ENCODE results near the gene SRC.

Gene SRC

DNA sequence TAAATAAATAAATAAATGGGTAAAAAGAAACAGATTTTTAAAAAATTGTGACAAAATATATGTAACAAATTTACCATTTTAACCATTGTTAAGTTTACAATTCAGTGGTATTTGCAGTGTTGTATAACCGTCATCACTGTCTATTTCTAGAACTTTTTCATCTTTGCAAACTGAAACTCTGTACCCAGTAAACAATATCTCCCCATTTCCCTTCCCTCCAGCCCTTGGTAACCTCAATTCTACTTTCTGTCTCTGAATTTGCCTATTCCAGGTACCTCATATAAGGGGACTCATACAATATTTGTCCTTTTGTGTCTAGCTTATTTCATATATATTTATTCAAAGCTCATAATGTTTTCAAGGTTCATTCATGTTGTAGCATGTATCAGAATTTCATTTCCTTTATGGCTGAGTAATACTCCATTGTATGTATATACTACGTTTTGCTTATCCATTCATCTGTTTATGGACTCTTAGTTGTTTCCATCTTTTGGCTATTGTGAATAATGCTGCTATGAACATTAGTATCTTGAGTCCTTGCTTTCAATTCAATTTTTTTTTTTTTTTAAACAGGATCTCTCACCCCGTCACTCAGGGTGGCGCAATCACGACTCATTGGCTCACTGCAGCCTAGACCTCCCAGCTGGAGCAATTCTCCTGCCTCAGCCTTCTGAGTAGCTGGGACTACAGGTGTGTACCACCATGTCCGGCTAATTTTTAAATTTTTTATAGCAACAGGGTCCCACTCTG is 47.6 kb upstream of the SRC start:
- ATAC-seq: no peak
- no peak for TF ChIP-seq GLIS3 (CRISPR knock-in tag; IDR thresholded peaks at IDR 0.05)
- no peak for TF ChIP-seq ZC3H10 (CRISPR knock-in tag; IDR thresholded peaks at IDR 0.05)
- no peak for TF ChIP-seq POU6F1 (CRISPR knock-in tag; IDR thresholded peaks at IDR 0.05; ENCODE audit: borderline replicate concordance, low read depth)
- TF ChIP-seq ISL1 (CRISPR knock-in tag; IDR thresholded peaks at IDR 0.05): no peak
- TF ChIP-seq ESRRG (CRISPR knock-in tag; IDR thresholded peaks at IDR 0.05): no peak
- no peak for TF ChIP-seq RARB (CRISPR knock-in tag; IDR thresholded peaks at IDR 0.05)
- no peak for TF ChIP-seq ARNTL (CRISPR knock-in tag; IDR thresholded peaks at IDR 0.05; ENCODE audit: borderline replicate concordance, low read depth)
- TF ChIP-seq SNAI2 (CRISPR knock-in tag; IDR thresholded peaks at IDR 0.05): no peak

DNA sequence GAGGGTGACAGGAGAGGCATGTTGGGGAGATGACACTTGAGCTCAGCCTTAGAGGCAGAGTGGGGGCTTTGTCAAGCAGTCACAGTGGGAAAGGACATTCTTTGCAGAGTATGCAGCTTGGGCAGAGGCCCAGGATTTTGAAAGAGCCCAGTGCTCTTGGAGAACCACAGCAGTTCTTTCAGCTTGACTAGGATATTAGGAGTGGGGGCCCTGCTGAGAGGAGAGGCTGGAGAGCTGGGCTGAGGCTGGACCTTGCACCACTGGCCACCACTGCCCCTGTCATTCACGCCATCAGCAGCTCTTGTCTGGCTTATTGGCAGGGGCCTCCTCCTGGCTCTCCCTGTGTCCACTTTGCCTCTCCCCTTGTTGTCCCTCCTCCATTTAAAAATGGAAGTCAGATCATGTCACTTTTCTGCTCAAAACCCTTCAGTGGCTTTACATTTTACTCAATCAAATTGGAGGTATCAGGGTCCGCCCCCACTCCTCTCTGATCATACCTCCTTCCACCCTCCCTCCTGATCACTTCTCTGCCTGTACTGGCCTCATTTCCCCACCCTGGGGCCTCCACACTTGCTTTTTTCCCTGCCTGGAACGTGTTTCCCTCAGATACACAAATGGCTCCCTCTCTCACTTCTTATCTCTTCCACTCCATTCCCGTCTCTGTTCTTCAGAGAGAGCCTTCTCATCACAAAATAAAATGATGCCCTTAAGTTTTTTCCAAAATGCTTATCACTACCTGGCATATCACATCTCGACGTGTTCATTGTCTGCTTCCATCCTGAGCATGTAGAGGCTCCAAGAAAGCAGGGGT is 46.0 kb upstream of the SRC start:
- TF ChIP-seq ARNTL (CRISPR knock-in tag; IDR thresholded peaks at IDR 0.05; ENCODE audit: borderline replicate concordance, low read depth): no peak
- no peak for TF ChIP-seq RARB (CRISPR knock-in tag; IDR thresholded peaks at IDR 0.05)
- no peak for TF ChIP-seq TSHZ2 (CRISPR knock-in tag; IDR thresholded peaks at IDR 0.05)
- TF ChIP-seq TCF4 (CRISPR knock-in tag; IDR thresholded peaks at IDR 0.05; ENCODE audit: borderline replicate concordance): no peak
- no peak for TF ChIP-seq TOX (CRISPR knock-in tag; IDR thresholded peaks at IDR 0.05; ENCODE audit: borderline replicate concordance)
- no peak for TF ChIP-seq ISL1 (CRISPR knock-in tag; IDR thresholded peaks at IDR 0.05)
- no peak for TF ChIP-seq CREB5 (CRISPR knock-in tag; IDR thresholded peaks at IDR 0.05; ENCODE audit: low read depth)
- TF ChIP-seq OSR1 (CRISPR knock-in tag; IDR thresholded peaks at IDR 0.05): no peak
- TF ChIP-seq ZNF70 (CRISPR knock-in tag; IDR thresholded peaks at IDR 0.05): no peak
- no peak for ATAC-seq

DNA sequence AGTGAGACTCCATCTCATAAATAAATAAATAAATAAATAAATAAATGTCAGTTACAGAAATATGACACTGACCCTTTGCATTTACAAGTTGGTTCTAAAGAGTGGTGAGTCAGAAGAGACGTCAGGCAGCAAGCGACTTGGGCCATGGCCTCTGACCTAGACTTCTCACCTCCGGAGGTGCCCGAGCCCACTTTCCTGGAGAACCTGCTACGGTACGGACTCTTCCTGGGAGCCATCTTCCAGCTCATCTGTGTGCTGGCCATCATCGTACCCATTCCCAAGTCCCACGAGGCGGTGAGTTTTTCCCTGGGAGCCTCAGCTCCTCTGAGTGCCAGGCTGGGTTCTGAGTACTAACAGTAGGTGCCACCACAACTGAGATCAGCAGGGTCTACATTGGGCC is 44.8 kb upstream of the SRC start:
- no peak for ATAC-seq
- no peak for TF ChIP-seq TOX (CRISPR knock-in tag; IDR thresholded peaks at IDR 0.05; ENCODE audit: borderline replicate concordance)
- no peak for TF ChIP-seq ZFP3 (CRISPR knock-in tag; IDR thresholded peaks at IDR 0.05)
- TF ChIP-seq ISL1 (CRISPR knock-in tag; IDR thresholded peaks at IDR 0.05): no peak
- no peak for TF ChIP-seq TCF4 (CRISPR knock-in tag; IDR thresholded peaks at IDR 0.05; ENCODE audit: borderline replicate concordance)
- TF ChIP-seq, protein P1, sequence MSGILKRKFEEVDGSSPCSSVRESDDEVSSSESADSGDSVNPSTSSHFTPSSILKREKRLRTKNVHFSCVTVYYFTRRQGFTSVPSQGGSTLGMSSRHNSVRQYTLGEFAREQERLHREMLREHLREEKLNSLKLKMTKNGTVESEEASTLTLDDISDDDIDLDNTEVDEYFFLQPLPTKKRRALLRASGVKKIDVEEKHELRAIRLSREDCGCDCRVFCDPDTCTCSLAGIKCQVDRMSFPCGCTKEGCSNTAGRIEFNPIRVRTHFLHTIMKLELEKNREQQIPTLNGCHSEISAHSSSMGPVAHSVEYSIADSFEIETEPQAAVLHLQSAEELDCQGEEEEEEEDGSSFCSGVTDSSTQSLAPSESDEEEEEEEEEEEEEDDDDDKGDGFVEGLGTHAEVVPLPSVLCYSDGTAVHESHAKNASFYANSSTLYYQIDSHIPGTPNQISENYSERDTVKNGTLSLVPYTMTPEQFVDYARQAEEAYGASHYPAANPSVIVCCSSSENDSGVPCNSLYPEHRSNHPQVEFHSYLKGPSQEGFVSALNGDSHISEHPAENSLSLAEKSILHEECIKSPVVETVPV (CRISPR knock-in tag; IDR thresholded peaks at IDR 0.05): no peak
- no peak for TF ChIP-seq PPARA (CRISPR knock-in tag; IDR thresholded peaks at IDR 0.05; ENCODE audit: borderline replicate concordance)
- TF ChIP-seq BACH2 (CRISPR knock-in tag; IDR thresholded peaks at IDR 0.05; ENCODE audit: borderline replicate concordance): no peak
- TF ChIP-seq CSDC2 (CRISPR knock-in tag; IDR thresholded peaks at IDR 0.05): no peak
- TF ChIP-seq ZNF70 (CRISPR knock-in tag; IDR thresholded peaks at IDR 0.05): no peak
- TF ChIP-seq PATZ1 (CRISPR knock-in tag; IDR thresholded peaks at IDR 0.05; ENCODE audit: borderline replicate concordance): no peak
- TF ChIP-seq SNAI2 (CRISPR knock-in tag; IDR thresholded peaks at IDR 0.05): no peak
- no peak for TF ChIP-seq POU6F1 (CRISPR knock-in tag; IDR thresholded peaks at IDR 0.05; ENCODE audit: borderline replicate concordance, low read depth)
- no peak for TF ChIP-seq ARNTL (CRISPR knock-in tag; IDR thresholded peaks at IDR 0.05; ENCODE audit: borderline replicate concordance, low read depth)
- no peak for TF ChIP-seq ZFP30 (CRISPR knock-in tag; IDR thresholded peaks at IDR 0.05)
- TF ChIP-seq OSR1 (CRISPR knock-in tag; IDR thresholded peaks at IDR 0.05): no peak
- TF ChIP-seq ZNF565 (CRISPR knock-in tag; conservative IDR thresholded peaks at IDR 0.05; ENCODE audit: low read depth): no peak
